K562 (cell line): ENCODE results near the gene CHSY3. TPM values are rescaled to one million over a fixed set of nuclear protein-coding genes. Genes with fewer than 3 reads are reported as not detected.

Experiments used
- ATAC-seq: fragments of 200-7000 bp; cut with Tn5 transposase; 3 replicates; pipeline ENCODE4 v1.9.1; 2020; ENCODE audit warnings: moderate library complexity
- BruUV-seq: library from RNA; stranded (reverse); fragments of 400-500 nt; replicated peaks from 2 replicates; lab custom pipeline; 2021; lab: Mats Ljungman, UMichigan
- CTCF ChIA-PET: fragments of 300-600 bp; formaldehyde crosslinking; extraction: SDS; loops from one replicate; lab custom pipeline; 2021; ENCODE audit warnings: low intra/inter-chr PET ratio; lab: Yijun Ruan, JAX
- POLR2A ChIA-PET: fragments of 300-600, 350-650 bp; sonication (Branson Sonifier 250); formaldehyde crosslinking; extraction: SDS; loops from one replicate; lab custom pipeline; 2021; ENCODE audit warnings: antibody characterized with exemption, inconsistent platforms; lab: Yijun Ruan, JAX
- DNase-seq, 4 experiments: peaks; one replicate each; pipeline versions ENCODE4 v3.0.0 to v3.0.0-alpha.2; 2011 to 2018; ENCODE audit warnings: low spot score in 3 of 4, mixed read lengths in 3 of 4; ENCODE audit errors: extremely low read depth in 1 of 4
- FAIRE-seq: peaks from 2 replicates; lab custom pipeline; 2011; peaks lifted over from hg19 to GRCh38; lab: Jason Lieb, UNC
- H2AFZ ChIP-seq: 2 replicates; pipeline ENCODE4 v1.6.0; 2011; ENCODE audit warnings: low read depth, low read length, control low read depth, inconsistent platforms
- H3K27ac ChIP-seq: fragments of 200-600 bp; 3 replicates; pipeline ENCODE4 v1.8.0; 2011; ENCODE audit warnings: low read depth, mild to moderate bottlenecking, control low read depth, inconsistent platforms, low read length, moderate library complexity, mixed read lengths; ENCODE audit errors: extremely low read depth
- H3K27me3 ChIP-seq, 2 experiments: fragments of 300-600 bp in 1 of 2; 2 replicates in 1 of 2; 3 replicates in 1 of 2; pipeline versions ENCODE4 v1.6.0 to v1.8.0; 2011; ENCODE audit warnings: inconsistent platforms in 2 of 2, low read length in 2 of 2, mild to moderate bottlenecking in 1 of 2, mixed read lengths in 1 of 2, moderate library complexity in 1 of 2; ENCODE audit not compliant: control insufficient read depth in 2 of 2, insufficient read depth in 2 of 2
- H3K36me3 ChIP-seq: fragments of 300-600 bp; 3 replicates; pipeline ENCODE4 v1.8.0; 2011; ENCODE audit warnings: mild to moderate bottlenecking, low read length, inconsistent platforms; ENCODE audit not compliant: control insufficient read depth, insufficient read depth
- H3K4me1 ChIP-seq, 2 experiments: fragments of 200-600 bp in 1 of 2; replicated peaks in 1 of 2; 2 replicates in 1 of 2; 3 replicates in 1 of 2; pipeline versions ENCODE4 v1.5.1 to v1.8.0; 2011; ENCODE audit warnings: inconsistent platforms in 2 of 2, low read length in 2 of 2, mild to moderate bottlenecking in 1 of 2, mixed read lengths in 1 of 2, moderate library complexity in 1 of 2; ENCODE audit not compliant: control insufficient read depth in 2 of 2, insufficient read depth in 2 of 2
- H3K4me2 ChIP-seq: 2 replicates; pipeline ENCODE4 v1.6.1; 2011; ENCODE audit warnings: low read length, control low read depth, inconsistent platforms, mixed read lengths; ENCODE audit not compliant: insufficient read depth
- H3K4me3 ChIP-seq: fragments of 200-600 bp; sonication (generic), shearing (Covaris generic); 2 replicates; pipeline ENCODE4 v1.5.1; 2016; ENCODE audit warnings: control low read depth, inconsistent platforms
- H3K79me2 ChIP-seq: fragments of 200-600 bp; 3 replicates; pipeline ENCODE4 v1.8.0; 2011; ENCODE audit warnings: low read length, inconsistent platforms; ENCODE audit not compliant: control insufficient read depth, insufficient read depth
- H3K9ac ChIP-seq, 2 experiments: 2 replicates each; pipeline versions ENCODE4 v1.6.0 to v1.6.1; 2011; ENCODE audit warnings: low read depth in 2 of 2, low read length in 2 of 2, control low read depth in 1 of 2, inconsistent platforms in 1 of 2, mild to moderate bottlenecking in 1 of 2, mixed read lengths in 1 of 2; ENCODE audit not compliant: insufficient read depth in 1 of 2
- H3K9me1 ChIP-seq: one replicate; pipeline ENCODE4 v1.6.0; 2011; ENCODE audit warnings: inconsistent platforms, mild to moderate bottlenecking, low read length, moderate library complexity; ENCODE audit not compliant: control insufficient read depth, insufficient read depth
- H3K9me3 ChIP-seq: replicated peaks from 2 replicates; pipeline ENCODE4 v1.5.1; 2011; ENCODE audit warnings: low read depth, low read length, inconsistent platforms; ENCODE audit not compliant: control insufficient read depth, insufficient read depth
- H4K20me1 ChIP-seq: replicated peaks from 2 replicates; pipeline ENCODE4 v1.6.1; 2011; ENCODE audit warnings: low read length, inconsistent platforms, mixed read lengths; ENCODE audit not compliant: control insufficient read depth, insufficient read depth
- CEBPG ChIP-seq, 3 experiments: fragments of 200-800 bp in 1 of 3; sonication (Bioruptor generic) in 1 of 3; sonication (generic) in 1 of 3; formaldehyde crosslinking in 1 of 3; IDR thresholded peaks in 2 of 3; conservative IDR thresholded peaks in 1 of 3; 2 replicates each; pipeline versions ENCODE4 v1.6.1 to v1.8.0; 2016 to 2022; ENCODE audit warnings: missing compliant biosample characterization in 2 of 3, missing genetic modification characterization in 2 of 3, mild to moderate bottlenecking in 1 of 3, missing genetic modification reagents in 1 of 3
- ELF4 ChIP-seq: fragments of 450-650 bp; formaldehyde crosslinking; IDR thresholded peaks from 2 replicates; pipeline ENCODE4 v1.4.0; 2022; ENCODE audit warnings: missing genetic modification characterization
- FOXK2 ChIP-seq, 2 experiments: fragments of 450-650 bp; IDR thresholded peaks in 1 of 2; conservative IDR thresholded peaks in 1 of 2; 2 replicates each; pipeline ENCODE4 v1.6.1; 2016; ENCODE audit warnings: low read depth in 2 of 2, mild to moderate bottlenecking in 1 of 2
- FOXM1 ChIP-seq, 2 experiments: fragments of 450-650 bp in 1 of 2; sonication (generic) in 1 of 2; formaldehyde crosslinking in 1 of 2; IDR thresholded peaks; 2 replicates each; pipeline versions ENCODE4 v1.6.1 to v1.9.0; 2017 to 2022; ENCODE audit warnings: low read depth in 2 of 2, mild to moderate bottlenecking in 2 of 2, missing genetic modification reagents in 1 of 2, moderate library complexity in 1 of 2
- GATAD2B ChIP-seq: fragments of 450-650 bp; IDR thresholded peaks from 2 replicates; pipeline ENCODE4 v1.6.1; 2017; ENCODE audit warnings: mild to moderate bottlenecking, borderline replicate concordance
- HIVEP1 ChIP-seq: fragments of 250-450 bp; sonication (Bioruptor Pico); IDR thresholded peaks from 2 replicates; pipeline ENCODE4 v1.4.0; 2020; ENCODE audit warnings: mild to moderate bottlenecking
- MAFF ChIP-seq: IDR thresholded peaks from 2 replicates; pipeline ENCODE4 v1.6.1; 2012; ENCODE audit warnings: low read length, improper control_type of control experiment
- NCOR1 ChIP-seq: fragments of 450-650 bp; IDR thresholded peaks from 2 replicates; pipeline ENCODE4 v1.6.1; 2016; ENCODE audit warnings: mild to moderate bottlenecking, moderate library complexity
- NR2C2 ChIP-seq, 2 experiments: fragments of 200-800 bp in 1 of 2; sonication (Bioruptor generic) in 1 of 2; sonication (generic) in 1 of 2; formaldehyde crosslinking in 1 of 2; IDR thresholded peaks; 2 replicates each; pipeline versions ENCODE4 v1.6.1 to v1.8.0; 2016 to 2022; ENCODE audit warnings: mild to moderate bottlenecking in 1 of 2, missing compliant biosample characterization in 1 of 2, missing genetic modification characterization in 1 of 2, missing genetic modification reagents in 1 of 2
- NR2F6 ChIP-seq: fragments of 450-650 bp; formaldehyde crosslinking; IDR thresholded peaks from 2 replicates; pipeline ENCODE4 v1.4.0; 2020; ENCODE audit warnings: mild to moderate bottlenecking
- POLR2A ChIP-seq: fragments of 450-650 bp; conservative IDR thresholded peaks from 2 replicates; pipeline ENCODE4 v1.6.1; 2016
- SPI1 ChIP-seq: IDR thresholded peaks from 2 replicates; pipeline ENCODE4 v1.6.1; 2011; ENCODE audit warnings: low read depth, low read length, control low read depth, borderline replicate concordance
- TRIM28 ChIP-seq: fragments of 450-650 bp; IDR thresholded peaks from 2 replicates; pipeline ENCODE4 v1.6.1; 2017
- ZBTB17 ChIP-seq: fragments of 450-650 bp; formaldehyde crosslinking; IDR thresholded peaks from 2 replicates; pipeline ENCODE4 v1.4.0; 2020; ENCODE audit warnings: mild to moderate bottlenecking
- ZNF232 ChIP-seq: sonication (generic); formaldehyde crosslinking; IDR thresholded peaks from 2 replicates; pipeline ENCODE4 v1.8.0; 2022; ENCODE audit warnings: mild to moderate bottlenecking, missing genetic modification reagents
- ZNF408 ChIP-seq: fragments of 250-450 bp; sonication (Bioruptor Pico); IDR thresholded peaks from 2 replicates; pipeline ENCODE4 v1.4.0; 2020; ENCODE audit warnings: low read depth, mild to moderate bottlenecking, moderate library complexity
- ZNF561 ChIP-seq: fragments of 450-650 bp; formaldehyde crosslinking; conservative IDR thresholded peaks from 2 replicates; pipeline ENCODE4 v1.4.0; 2020; ENCODE audit warnings: mild to moderate bottlenecking, moderate library complexity
- ZNF583 ChIP-seq: fragments of 250-450 bp; sonication (Bioruptor Pico); IDR thresholded peaks from 2 replicates; pipeline ENCODE4 v1.4.0; 2020
- ZNF76 ChIP-seq: fragments of 250-450 bp; sonication (Bioruptor Pico); IDR thresholded peaks from 2 replicates; pipeline ENCODE4 v1.4.0; 2020; ENCODE audit warnings: mild to moderate bottlenecking, moderate library complexity, borderline replicate concordance
- ZNF830 ChIP-seq: fragments of 250-450 bp; sonication (Bioruptor Pico); IDR thresholded peaks from 2 replicates; pipeline ENCODE4 v1.5.0; 2021; ENCODE audit warnings: mild to moderate bottlenecking
- WGBS: fragments of 100-300 bp; shearing (Covaris generic); methylation state at CpG from one replicate; pipeline ENCODE4 v1.1.6; 2016; ENCODE audit warnings: low coverage, mixed read lengths; ENCODE audit not compliant: insufficient coverage; ENCODE audit errors: missing lambda C conversion rate; 5-methylcytosine and 5-hydroxymethylcytosine counted together
- in situ Hi-C: fragments of 300-500 bp; cut with MboI; formaldehyde crosslinking; loops from 4 replicates; pipeline ENCODE4 v1.15.0; 2018; ENCODE audit warnings: inconsistent platforms, mixed read lengths
- intact Hi-C: fragments of 100-400 bp; cut with micrococcal nuclease; formaldehyde crosslinking; loops from 2 replicates; pipeline ENCODE4 v1.14.2; 2022
- polyA plus RNA-seq, 8 experiments: library from polyadenylated mRNA; depleted of rRNA in 4 of 8; stranded (reverse) in 5 of 8; unstranded in 3 of 8; fragments of >200 nt; fragmentation: Nextera tagmentation in 2 of 8; fragmentation: Illumina TruSeq in 1 of 8; extraction: Ambion mirVana in 2 of 8; extraction: Trizol in 1 of 8; gene quantifications; 2 replicates each; pipeline versions ENCODE4 v1.2.1 to v1.2.3, GENCODE V29; 2011 to 2014; ENCODE audit warnings: inconsistent platforms in 1 of 8, missing spikeins in 1 of 8
- total RNA-seq, 7 experiments: library from RNA; depleted of rRNA in 6 of 7; stranded (reverse); fragments of >200 nt in 6 of 7; fragmentation: Illumina TruSeq in 2 of 7; extraction: Trizol in 2 of 7; gene quantifications; 2 replicates each; pipeline versions ENCODE4 v1.2.1 to v1.2.3, GENCODE V29; 2011 to 2021; ENCODE audit warnings: low replicate concordance in 1 of 7

Gene CHSY3
- total and polyA plus RNA-seq, 9 of the 15 experiments (the other 6 are each of a cell fraction or from before 2014, with no cell fraction given) = 0.04 TPM; not detected in 8

DNA sequence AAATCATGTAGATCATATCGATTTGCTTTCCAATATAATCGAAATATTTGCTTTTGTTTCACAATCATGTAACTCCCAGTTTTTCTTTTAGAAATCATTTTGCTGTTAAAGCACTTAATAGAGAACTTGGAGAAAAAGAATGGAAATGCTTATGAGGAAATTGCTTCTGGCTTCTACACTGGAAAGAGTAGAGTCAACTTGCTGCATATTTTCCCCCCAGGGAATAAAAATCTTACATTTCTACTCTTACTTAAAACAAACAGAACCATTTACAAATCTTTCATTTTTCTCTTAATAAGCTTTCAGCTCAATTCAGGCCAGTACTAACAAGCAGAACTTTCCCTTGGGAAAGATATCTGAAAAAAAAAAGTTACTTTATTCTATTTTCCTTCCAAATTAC lies 312.0 kb downstream of the CHSY3 start:
- H2AFZ ChIP-seq = no peak overlapping the region
- H3K4me2 ChIP-seq = no peak overlapping the region
- H3K4me3 ChIP-seq = no peak overlapping the region
- H3K4me1 ChIP-seq = no peaks in the 10 kb centered on the region
- CTCF ChIA-PET = no interaction called here
- no peaks in the 10 kb centered on the region for H3K9me3 ChIP-seq
- BruUV-seq = no TSS peak
- 0% methylated on average over 2 of the region's 2 CpGs for WGBS
- no peak for FAIRE-seq
- H3K79me2 ChIP-seq = no peaks in the 10 kb centered on the region
- TF ChIP-seq FOXK2 (conservative IDR thresholded peaks at IDR 0.05 in 1 of 2, IDR thresholded peaks at IDR 0.05 in 1 of 2; ENCODE audit: low read depth in 2 of 2) (no peak), ELF4 (no peak), ZNF830 (no peak), ZNF232 (no peak), ZNF561 (CRISPR knock-in tag) (no peak), CEBPG (CRISPR knock-in tag; IDR thresholded peaks at IDR 0.05) (no peak), CEBPG (tag; conservative IDR thresholded peaks at IDR 0.05 in 1 of 2, IDR thresholded peaks at IDR 0.05 in 1 of 2) (no peak)
- intact Hi-C loops (no loop called here), in situ Hi-C loops (no loop called here)
- H3K27me3 ChIP-seq = no peaks in the 10 kb centered on the region
- no peaks in the 10 kb centered on the region for H3K9me1 ChIP-seq
- no peak for DNase-seq
- H4K20me1 ChIP-seq = no peaks in the 10 kb centered on the region
- POLR2A ChIA-PET = no interaction called here
- no peak overlapping the region for H3K9ac ChIP-seq
- H3K36me3 ChIP-seq = no peaks in the 10 kb centered on the region
- ATAC-seq = no peak
- H3K27ac ChIP-seq = no peak overlapping the region

DNA sequence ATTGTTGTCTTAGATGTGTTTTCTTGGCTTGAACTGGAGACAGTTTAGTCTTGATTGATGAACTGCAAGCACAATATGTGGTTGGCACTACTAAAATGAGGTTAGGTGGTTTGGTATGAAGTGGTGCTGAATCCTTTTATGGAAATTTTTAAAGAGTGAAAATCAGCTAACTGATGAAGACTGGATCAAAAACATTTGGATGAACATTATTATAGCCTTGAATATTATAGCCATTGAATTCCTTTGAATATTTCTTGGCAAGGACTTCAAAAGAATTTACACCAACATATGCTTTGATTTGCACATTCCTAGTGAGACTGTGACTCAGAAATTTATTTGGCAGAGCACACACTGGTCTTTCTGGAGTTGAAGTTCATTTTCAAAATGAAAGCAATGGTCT lies 318.3 kb downstream of the CHSY3 start:
- H3K36me3 ChIP-seq = no peaks in the 10 kb centered on the region
- in situ Hi-C loops = no loop called here
- no peak overlapping the region for H2AFZ ChIP-seq
- H3K9me1 ChIP-seq = no peaks in the 10 kb centered on the region
- H3K4me3 ChIP-seq = no peak overlapping the region
- no peaks in the 10 kb centered on the region for H4K20me1 ChIP-seq
- FAIRE-seq (no peak), DNase-seq (no peak), ATAC-seq (no peak)
- H3K79me2 ChIP-seq = no peaks in the 10 kb centered on the region
- no peaks in the 10 kb centered on the region for H3K9me3 ChIP-seq
- H3K9ac ChIP-seq = no peak overlapping the region
- H3K4me2 ChIP-seq = no peak overlapping the region
- CTCF ChIA-PET = no interaction called here
- intact Hi-C loops = no loop called here
- no peaks in the 10 kb centered on the region for H3K4me1 ChIP-seq
- BruUV-seq = no TSS peak
- POLR2A ChIA-PET = no interaction called here
- H3K27me3 ChIP-seq = no peaks in the 10 kb centered on the region
- no peak overlapping the region for H3K27ac ChIP-seq
- TF ChIP-seq GATAD2B = no peak
- TF ChIP-seq NR2F6 (CRISPR knock-in tag) = no peak
- TF ChIP-seq HIVEP1 (CRISPR knock-in tag) = no peak
- TF ChIP-seq TRIM28 = no peak
- TF ChIP-seq SPI1 = no peak
- TF ChIP-seq ZNF408 (CRISPR knock-in tag) = no peak
- no peak for TF ChIP-seq NR2C2 (CRISPR knock-in tag; IDR thresholded peaks at IDR 0.05)
- no peak for TF ChIP-seq NR2C2 (tag; IDR thresholded peaks at IDR 0.05)
- no peak for TF ChIP-seq POLR2A
- TF ChIP-seq ZBTB17 = no peak
- no peak for TF ChIP-seq FOXM1 (IDR thresholded peaks at IDR 0.05; ENCODE audit: low read depth)
- TF ChIP-seq FOXM1 (CRISPR knock-in tag; IDR thresholded peaks at IDR 0.05; ENCODE audit: low read depth) = no peak
- no peak for TF ChIP-seq ZNF583 (CRISPR knock-in tag)
- TF ChIP-seq MAFF = no peak
- TF ChIP-seq NCOR1 = no peak
- TF ChIP-seq ZNF76 = no peak
